GM21390 (cell line): ENCODE measurements around the gene CAPN14.
"Not testable (repeated sequence)": the region's sequence is repeated elsewhere in the genome, so short reads cannot be mapped to it uniquely, and the experiment has no call there.

Source experiments
- ATAC-seq: cut with Tn5 transposase; IDR thresholded peaks from one replicate; pipeline ENCODE4 v1.9.1; 2021; ENCODE audit not compliant: unreplicated experiment

The CAPN14 gene

DNA sequence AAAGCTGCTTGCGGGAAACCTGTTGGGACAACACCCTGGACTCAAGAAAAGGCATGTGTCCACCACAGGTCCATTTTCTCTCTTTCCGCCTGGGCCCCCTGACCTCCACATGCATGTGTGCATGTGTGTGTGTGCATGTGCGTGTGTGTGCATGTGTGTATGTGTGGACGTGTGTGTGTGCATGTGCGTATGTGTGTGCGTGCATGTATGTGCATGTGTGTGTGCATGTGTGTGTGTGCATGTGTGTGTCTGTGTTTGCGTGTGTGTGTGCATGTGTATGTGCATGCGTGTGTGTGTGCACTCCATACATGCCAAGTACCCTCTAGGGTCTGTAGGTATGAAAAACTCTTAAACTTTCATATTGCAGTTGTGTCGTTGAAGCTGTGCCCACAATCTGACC lies 16.3 kb downstream of the CAPN14 start:
- no peak for ATAC-seq

DNA sequence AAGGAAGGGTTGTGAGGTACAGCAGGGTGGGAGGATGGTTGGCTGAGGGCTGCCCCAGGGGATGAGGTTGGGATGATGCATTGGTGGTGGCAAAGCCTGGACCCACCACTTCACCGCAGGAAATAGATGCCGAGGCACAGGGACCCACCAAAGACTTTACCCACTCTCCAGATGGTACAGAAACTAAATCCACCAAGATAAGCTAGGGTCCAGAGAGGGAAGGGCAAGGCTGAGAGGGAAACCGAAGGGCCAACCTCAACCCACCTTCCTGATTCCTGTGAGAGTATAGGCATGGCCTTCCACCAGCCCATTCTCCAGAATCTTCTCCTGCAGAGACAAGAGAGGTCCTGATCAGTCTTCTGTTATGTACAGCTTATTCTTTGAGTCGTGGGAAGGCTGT lies 18.1 kb downstream of the CAPN14 start:
- ATAC-seq, result no peak

DNA sequence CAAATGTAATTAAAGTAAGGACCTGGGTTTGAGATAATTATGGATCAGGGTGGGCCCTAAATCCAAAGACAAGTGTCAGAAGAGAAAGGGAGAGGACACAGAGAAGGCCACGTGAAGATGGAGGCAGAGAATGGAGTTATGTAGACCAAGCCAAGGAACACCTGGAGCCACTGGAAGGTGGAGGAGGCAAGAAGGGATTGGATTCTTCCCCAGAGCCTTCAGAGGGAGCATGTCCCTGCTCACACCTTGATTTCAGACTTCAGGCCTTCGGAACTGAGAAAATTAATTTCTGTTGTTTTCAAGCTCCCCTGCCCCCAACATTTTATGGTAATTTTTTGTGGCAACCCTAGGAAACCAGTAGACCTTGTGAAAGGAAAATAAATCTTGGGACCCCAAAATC lies 19.6 kb downstream of the CAPN14 start:
- no peak for ATAC-seq

DNA sequence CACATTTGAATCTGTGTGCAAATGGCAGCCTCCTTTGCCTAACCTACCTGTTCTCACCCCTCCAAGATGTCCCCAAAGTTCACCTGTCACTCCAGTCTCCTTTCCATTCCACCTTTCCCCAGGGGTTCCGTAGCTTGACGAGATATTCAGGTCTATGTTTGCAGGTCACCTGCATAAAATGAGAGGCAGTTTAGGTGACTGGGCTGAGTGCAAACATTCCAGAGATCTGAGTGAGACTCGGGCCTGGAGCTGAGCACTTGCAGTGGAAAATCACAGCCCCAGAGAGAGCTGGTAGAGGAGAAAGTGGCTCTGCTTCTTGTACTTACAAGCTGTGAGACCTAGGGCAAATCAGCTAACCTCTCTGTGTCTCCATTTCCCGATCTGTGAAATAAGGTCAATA lies 20.1 kb downstream of the CAPN14 start:
- ATAC-seq, result no peak

DNA sequence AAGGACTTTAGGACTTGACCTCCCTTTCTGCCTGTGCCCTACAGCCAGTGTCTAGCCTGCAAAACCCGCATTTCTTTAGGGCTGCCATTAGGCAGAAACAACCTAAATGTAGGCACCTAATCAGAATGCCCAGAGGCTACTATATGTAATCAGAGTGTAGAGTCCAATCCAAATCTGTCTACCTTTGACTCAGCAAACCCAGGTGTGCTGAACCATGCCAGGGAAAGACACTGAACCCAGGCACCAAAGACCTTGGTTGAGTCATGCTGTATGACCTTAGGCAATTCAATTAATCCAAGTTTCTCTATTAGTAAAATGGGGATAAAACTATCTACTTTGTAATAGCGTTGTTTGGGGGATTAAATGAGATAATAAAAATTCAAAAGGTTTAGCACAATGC lies 20.7 kb downstream of the CAPN14 start:
- no peak for ATAC-seq

DNA sequence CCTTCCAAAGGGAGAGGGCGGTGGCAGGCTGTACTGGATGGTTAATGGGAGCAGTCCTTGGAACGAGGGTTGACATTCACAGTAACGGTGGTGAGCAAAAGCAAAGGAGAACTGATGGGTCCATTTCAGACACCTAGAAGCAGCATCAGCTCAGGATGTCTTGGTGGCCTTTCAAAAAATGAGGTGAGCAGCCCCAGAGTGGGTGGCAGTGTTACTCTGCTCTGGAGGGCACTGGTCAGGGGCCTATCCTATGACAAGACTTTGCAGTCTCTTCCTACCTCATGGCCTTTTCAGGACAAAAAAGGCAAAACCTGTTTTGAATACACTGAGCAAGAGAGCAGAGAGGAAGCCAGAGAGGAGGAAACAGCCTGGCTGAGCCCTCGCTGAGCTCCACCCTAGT lies 23.5 kb downstream of the CAPN14 start:
- no peak for ATAC-seq

DNA sequence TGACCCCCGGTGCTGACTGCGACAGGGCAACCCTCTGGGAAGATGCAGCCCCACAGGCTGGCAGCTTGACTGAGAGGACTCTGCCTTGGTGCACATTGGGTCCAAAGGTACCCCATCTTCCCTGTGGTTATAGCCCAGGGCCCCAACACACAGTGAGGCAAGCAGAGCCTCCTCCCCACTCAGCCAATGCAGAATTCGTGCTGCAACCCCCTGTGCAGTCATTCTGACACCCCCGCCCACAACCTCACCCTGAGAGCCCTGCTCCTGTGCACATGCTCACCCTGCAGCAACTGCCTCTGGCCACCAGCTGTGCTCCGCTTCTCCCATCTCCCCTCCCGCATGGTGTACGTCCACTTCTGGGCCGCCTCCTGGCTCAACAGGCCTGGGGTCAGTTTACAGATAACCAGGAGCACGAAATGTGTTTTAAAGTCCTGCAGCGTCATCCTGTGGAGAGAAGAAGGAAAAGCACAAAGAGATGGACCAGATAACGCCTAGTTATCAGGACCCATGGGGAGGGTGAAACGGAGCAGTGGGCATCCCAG lies 24.4 kb downstream of the CAPN14 start:
- no peak for ATAC-seq

DNA sequence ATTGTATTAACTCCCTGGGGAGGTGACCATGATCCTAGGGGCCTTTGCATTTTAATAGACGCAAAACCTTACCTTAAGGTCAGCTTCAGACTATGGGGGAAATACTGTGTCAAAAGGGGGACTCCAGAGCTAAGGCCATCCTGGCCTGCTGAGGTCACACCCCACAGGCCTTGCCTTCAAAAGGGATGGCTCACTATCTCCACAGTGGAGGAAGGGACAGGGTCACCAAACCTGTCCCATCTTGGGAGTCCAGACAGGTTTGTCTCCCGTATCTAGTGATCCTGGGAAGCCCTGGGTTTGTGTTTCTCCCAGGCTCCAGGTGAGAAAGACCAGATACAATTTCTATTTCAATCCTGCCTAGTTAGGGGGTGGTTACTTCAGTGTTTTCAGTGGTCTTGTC lies 24.9 kb downstream of the CAPN14 start:
- no peak for ATAC-seq

DNA sequence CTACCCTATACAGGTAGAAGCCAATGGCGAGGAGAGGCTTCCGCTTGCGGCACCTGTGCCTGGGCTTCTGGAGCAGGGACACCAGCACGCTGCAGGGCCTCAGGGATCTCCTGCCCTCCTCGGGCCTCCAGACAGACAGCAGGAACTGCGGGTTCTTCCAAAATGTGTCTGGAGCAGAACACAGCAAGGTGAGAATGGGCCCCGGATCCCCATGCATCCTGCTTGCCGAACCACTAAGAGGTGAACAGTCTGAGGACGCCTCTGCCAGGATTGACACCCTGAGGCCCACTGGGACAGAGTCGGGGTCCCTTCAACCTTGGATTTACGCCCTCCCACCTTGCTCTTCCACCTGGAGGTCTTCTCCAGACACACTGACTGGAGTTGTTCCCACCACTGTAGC lies 25.4 kb downstream of the CAPN14 start:
- no peak for ATAC-seq

DNA sequence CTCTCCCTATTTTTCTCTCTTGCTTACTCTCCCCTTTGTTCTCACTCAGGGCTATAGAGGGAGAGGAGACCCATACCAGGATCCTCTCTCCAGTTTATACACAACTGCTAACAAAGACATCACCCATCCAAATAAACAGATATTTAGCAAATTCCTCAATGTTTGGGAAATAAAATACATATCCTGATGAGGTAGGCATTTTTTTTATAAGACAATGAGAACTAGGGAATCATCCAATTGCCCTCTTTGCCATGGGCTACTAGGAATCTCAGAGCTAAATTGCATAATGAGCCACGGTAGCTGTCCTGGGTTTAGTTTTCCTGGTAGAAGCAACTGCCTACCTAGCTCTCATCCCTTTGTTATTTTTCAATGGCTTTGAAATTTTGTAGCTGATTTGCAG lies 27.1 kb downstream of the CAPN14 start:
- ATAC-seq, result no peak

DNA sequence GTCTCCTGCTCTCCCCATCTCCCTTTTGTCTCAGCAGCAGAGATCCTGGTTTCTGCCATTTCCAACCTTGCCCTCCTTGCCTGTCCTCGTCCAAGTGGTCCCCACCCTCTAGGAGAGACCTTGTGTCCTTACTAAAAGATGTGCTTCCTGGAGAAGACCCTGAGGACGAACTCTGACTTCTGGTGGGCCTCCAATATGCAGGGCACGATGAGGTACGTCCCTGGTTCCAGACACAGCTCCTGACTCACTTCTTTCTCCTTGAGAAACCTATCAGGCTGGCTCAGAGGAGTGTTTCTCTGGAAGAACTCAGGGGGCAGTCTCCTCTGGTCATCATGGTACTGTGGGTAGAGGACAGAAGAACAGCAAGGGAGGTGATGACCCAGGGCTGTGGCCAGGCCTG lies 28.2 kb downstream of the CAPN14 start:
- no peak for ATAC-seq

DNA sequence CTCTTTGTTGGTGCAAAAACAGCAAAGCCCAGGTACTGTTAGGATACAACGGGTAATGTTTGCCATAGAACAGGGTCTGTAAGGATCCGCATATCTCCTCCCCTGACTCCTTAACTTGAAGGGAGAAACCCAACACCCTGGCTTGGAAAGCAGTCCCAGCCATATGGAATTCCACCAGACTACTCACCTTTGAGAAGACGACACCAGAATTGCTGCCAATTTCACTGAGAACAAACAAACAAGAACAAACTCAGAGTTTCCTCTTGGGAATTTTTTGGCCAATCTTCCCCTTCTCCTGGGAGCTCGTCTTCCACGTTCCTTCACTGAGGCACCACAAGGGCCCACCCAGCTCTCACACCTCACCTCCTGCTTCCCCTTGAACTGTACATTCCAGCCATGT lies 29.2 kb downstream of the CAPN14 start:
- ATAC-seq, result no peak

DNA sequence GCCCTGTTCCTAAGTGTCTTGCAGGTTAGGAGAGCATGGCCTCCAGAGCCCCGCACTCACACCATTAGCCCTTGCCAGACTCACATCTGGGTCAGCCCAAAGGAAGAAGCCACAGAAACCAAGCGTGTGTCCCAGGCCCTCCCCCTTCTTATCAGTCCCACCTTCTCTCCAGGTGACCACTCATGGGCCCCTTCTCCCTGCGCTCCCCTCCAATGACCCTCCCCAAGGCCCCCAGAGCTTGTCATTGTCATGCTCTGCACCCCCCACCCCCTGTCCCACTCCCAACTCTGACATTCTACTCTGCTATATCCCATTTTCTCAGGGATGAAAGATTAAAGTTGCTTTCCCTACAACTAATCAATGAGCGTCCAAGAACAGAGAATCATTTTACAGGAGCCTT lies 30.1 kb downstream of the CAPN14 start:
- no peak for ATAC-seq

DNA sequence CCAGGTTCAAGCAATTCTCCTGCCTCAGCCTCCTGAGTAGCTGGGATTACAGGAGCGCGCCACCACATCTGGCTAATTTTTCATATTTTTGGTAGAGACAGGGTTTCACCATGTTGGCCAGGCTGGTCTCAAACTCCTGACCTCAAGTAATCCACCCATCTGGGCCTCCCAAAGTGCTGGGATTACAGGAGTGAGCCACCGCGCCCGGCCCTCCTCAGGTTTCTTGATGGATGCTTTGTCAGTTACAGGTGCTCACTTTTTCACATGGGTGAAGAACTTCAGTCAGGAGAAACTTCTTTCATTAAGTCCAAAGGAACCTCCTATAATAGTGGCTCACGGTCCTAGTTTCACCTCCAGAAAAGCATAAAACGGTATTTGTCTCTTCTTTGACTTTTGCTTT lies 33.3 kb downstream of the CAPN14 start:
- ATAC-seq, result not testable (repeated sequence)

DNA sequence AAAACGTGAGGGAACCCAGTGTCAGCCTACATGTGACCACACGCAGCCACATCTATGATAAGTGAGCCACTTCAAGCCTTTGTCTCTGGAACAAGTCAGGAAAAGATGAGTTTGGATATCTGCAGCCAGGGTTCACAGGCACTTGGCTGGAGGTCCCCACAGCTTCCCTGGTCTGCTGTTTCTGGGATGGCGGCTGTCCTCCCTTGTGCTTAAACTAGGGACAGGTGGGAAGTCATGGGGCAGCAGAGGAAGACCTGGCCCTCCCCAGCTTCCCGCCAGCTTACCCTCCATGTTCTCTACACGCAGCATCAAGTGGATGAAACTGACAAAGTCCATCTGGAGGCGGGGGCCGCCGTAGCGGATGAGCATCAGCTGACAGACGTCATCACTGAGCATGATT lies 40.6 kb downstream of the CAPN14 start:
- no peak for ATAC-seq

DNA sequence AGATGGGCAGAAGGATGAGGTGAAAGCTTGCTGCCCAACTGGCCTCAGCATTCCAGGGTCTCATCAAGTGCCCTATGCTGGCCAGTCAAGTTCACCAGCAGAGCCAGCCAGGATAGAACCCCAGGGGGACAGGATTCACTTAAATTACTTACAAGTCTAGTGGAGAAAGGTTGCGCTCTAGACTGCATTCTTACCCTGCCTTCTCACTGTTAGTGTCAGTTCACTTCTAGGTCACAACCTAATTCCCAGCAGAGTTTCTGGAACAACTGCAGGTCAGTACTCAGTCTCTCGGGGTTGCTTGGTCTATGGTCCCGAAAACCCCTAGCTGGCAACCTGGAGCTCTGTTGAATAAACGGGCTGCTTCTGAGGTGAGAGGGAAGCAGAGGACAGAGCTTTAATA lies 46.2 kb downstream of the CAPN14 start:
- ATAC-seq, result no peak

DNA sequence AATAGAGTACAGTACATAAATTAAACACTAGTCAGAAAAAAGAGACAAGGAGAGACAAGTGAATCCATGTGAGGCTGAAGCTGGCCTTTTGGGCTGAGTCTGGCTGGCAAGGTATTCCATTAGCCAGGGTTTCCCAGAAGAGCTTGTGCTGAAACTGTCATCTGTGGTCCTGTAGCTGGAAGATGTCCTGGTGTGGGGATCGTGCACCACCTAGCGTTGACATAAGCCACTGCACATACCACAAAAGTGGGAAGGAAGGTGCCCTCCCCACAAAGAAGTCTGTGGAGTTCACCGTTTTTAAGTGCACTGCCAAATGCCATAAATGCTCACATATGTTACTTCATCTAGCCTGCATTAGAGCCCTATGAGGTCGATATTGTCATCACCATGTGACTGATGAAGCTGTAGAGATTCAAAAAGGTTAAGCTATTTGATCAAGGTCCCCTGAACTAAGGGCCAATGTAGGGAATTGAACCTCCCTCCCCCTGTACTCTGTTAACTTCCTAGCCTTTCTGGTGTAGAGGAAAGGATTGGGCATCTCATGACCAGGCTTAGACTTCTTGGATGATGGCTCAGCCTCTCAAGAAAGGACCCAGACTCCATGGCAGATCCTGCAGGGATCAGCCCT lies 47.1 kb downstream of the CAPN14 start:
- peak; percentile 84 for ATAC-seq

DNA sequence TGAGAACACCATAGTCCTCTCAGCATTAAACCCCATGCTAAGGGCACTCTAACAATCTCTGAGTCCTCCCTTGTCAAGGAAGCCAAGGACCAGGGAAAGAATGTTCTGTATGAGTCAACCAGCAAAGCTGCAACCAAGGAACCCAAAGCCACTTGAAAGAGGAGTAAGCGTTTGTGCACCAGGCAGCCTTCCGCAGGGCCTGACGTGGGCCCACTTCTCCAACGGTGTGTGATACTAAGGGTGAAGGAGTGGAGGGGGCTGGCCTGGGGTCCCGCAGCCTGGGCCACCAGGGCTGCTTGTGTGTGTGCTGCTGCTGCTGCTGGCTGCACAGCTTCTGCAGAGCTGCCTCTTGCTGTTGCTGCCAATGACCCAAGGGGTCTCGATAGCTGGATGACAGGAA lies 49.0 kb downstream of the CAPN14 start:
- ATAC-seq, result no peak

DNA sequence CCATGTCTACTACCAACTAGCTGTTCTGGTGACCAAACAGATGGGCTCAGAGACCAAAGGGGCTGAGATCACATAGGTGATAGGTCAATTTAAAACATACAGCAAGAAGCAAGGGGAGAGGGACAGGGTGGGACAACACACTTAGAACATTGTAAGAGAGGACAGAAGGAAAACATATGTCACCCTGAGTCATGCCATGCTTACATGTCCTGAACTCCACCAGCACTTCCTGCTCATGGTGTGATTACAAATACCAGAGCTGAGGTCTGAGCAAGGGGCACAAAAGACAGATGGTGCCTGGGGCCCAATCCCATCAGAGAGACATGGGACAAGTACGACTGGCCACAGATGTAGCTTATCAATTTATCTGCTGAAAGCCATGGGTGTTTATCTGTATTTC lies 50.4 kb downstream of the CAPN14 start:
- ATAC-seq, result no peak

DNA sequence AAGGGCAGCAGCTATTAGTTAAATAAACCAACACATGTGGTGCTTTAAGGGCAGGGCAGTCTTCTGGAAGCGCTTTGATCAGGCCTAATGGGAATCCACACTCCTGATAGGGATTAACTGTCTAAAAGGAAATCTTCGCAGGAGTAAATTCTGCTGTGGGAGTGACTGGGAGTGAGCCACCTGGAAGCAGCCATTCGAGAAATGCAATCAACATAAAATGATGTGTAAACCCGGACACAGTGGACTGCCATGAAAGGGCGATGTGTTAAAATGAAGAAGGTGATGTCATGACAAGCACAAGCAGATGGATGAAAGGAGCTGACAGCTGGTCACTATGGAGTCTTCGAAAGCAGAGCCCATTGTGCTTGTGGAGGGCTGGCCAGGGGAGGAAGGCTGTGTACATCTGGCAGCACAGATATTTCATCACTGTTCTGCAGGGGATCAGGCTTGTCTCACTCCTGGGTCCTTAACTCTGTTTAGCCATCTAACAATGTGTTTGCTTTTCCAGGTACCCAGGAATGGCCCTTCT lies 54.2 kb downstream of the CAPN14 start:
- ATAC-seq, result no peak

DNA sequence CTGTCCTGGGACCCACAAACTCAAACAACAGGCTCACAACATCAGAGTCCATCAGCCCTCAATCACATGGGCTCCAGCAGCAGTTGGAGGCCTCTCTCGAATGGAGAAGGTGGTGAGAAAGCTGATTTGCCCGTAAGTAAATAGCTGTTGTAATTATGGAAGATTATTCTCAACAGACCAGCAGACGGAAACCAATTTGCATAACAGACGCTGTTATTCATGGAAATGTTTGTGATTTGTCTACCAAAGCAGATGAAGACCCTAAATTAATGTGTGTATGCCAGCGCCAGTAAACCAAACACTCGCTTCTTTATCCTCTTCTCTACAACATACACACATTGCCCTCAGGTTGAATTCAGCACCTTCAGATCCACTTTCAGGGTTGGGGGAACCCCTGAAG lies 55.7 kb downstream of the CAPN14 start:
- no peak for ATAC-seq

DNA sequence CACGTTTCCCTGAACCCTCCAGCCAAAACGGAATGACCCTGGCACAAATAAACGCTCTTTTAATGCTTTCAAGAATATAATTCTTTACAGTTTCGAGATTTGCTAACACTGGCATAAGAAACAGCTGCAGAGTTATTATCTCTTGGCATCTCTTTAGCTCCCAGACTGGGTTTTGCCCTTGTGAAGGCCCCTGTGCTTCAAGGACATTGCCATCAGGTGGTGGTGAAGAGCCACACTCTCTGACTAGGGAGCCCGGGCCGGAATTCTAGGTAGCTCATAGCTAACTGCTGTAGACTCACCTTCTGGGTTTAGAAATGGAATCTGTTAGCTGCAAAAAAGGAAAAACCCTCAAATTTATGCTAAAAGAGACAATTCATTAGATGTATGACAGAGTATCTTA lies 65.8 kb downstream of the CAPN14 start:
- no peak for ATAC-seq

DNA sequence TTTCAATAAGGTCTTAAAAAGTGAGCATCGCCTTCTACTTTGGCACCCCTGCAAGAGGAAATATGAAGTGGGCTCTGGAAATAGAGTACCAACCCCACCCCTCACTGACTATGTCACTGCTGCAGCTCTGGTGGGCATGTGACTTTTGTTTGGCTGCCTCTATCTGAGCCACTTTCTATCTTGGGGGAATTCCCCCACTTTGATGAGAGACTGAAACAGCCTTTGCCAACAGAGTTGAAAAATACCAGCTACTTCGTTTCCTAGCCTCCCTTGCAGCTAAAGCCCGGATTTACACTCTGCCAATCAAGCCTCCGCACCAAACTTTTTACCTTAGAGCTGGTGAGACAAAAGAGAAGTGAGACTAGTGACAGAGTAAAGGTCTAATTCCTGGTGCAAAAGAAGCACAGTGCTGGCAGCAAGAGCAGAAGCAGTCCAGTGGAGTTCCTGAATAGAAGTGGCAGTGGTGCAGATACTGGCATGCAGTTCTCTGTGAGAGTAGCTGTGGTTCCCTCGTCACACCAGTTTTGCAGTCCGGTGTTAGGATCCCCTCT lies 67.1 kb downstream of the CAPN14 start:
- no peak for ATAC-seq
